SU-DHL-6 (cell line): ENCODE results near the gene CCR2.

ENCODE experiments used
- EZH2phosphoT487 ChIP-seq: fragments of 200-600 bp; sonication (generic), shearing (Covaris generic); conservative IDR thresholded peaks from 2 replicates; pipeline ENCODE4 v1.6.1; 2018; ENCODE audit warnings: mild to moderate bottlenecking, antibody characterized with exemption, low read length, moderate library complexity, mixed read lengths
- TF ChIP-seq, protein P1 (sequence below): fragments of 200-600 bp; sonication (generic); IDR thresholded peaks from one replicate; pipeline ENCODE4 v1.5.1; 2017; ENCODE audit warnings: antibody characterized with exemption, mild to moderate bottlenecking, low read length, moderate library complexity; ENCODE audit not compliant: insufficient read depth, poor library complexity, severe bottlenecking

DNA sequence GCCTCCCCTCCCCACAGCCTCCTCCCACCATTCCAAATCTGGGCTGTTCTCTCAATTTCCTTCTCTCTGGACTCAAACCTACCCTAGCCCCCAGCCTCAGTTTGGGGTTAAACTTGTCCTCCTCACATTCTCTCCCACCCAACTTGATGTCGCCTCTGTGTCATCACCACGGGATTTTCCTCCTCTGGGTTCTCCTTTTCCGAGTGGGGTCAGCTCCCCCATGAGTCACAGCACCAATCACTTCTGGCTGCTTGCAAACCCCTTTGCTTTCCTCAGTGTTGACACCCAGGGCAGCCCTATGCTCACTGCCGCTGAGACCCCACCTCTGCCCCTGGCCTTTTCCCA, 52.5 kb downstream of the CCR2 start:
- TF ChIP-seq, protein P1, sequence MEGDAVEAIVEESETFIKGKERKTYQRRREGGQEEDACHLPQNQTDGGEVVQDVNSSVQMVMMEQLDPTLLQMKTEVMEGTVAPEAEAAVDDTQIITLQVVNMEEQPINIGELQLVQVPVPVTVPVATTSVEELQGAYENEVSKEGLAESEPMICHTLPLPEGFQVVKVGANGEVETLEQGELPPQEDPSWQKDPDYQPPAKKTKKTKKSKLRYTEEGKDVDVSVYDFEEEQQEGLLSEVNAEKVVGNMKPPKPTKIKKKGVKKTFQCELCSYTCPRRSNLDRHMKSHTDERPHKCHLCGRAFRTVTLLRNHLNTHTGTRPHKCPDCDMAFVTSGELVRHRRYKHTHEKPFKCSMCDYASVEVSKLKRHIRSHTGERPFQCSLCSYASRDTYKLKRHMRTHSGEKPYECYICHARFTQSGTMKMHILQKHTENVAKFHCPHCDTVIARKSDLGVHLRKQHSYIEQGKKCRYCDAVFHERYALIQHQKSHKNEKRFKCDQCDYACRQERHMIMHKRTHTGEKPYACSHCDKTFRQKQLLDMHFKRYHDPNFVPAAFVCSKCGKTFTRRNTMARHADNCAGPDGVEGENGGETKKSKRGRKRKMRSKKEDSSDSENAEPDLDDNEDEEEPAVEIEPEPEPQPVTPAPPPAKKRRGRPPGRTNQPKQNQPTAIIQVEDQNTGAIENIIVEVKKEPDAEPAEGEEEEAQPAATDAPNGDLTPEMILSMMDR: no peak
- no peak for TF ChIP-seq EZH2phosphoT487
